Type B pancreatic cell (in vitro differentiated cells): ENCODE measurements around the gene HEATR5B. TPM values are rescaled to one million over a fixed set of nuclear protein-coding genes. Genes with fewer than 3 reads are reported as not detected.
"Not testable (repeated sequence)": the region's sequence is repeated elsewhere in the genome, so short reads cannot be mapped to it uniquely, and the experiment has no call there.

Experiments used
- DNase-seq: peaks from one replicate; pipeline ENCODE4 v3.0.0; 2021; ENCODE audit warnings: mixed read lengths; ENCODE audit not compliant: unreplicated experiment; ENCODE audit errors: extremely low spot score
- H3K27ac Mint-ChIP-seq: 2 replicates; pipeline ENCODE4 v1.8.0; 2021; ENCODE audit warnings: mild to moderate bottlenecking, mixed read lengths
- H3K27me3 Mint-ChIP-seq: 2 replicates; pipeline ENCODE4 v1.8.0; 2021; ENCODE audit warnings: mixed read lengths
- H3K36me3 Mint-ChIP-seq: 2 replicates; pipeline ENCODE4 v1.8.0; 2021; ENCODE audit warnings: mixed read lengths
- H3K4me1 Mint-ChIP-seq: one replicate; pipeline ENCODE4 v1.8.0; 2021; ENCODE audit warnings: mixed read lengths; ENCODE audit not compliant: unreplicated experiment
- H3K4me3 Mint-ChIP-seq: 2 replicates; pipeline ENCODE4 v1.8.0; 2021; ENCODE audit warnings: mild to moderate bottlenecking, mixed read lengths
- H3K9me3 Mint-ChIP-seq: 2 replicates; pipeline ENCODE4 v1.8.0; 2021; ENCODE audit warnings: mixed read lengths
- total RNA-seq: library from RNA; stranded (reverse); gene quantifications from 2 replicates; pipeline ENCODE4 v1.2.1, GENCODE V29; 2021; ENCODE audit warnings: low replicate concordance
- TF ChIP-seq, protein P1 (sequence below): fragments of 200-600 bp; sonication (generic); conservative IDR thresholded peaks from 2 replicates; pipeline ENCODE4 v1.5.0; 2021; ENCODE audit warnings: antibody characterized with exemption, mild to moderate bottlenecking

HEATR5B gene
- total RNA-seq, 1 donor from 2014 or later = 18.9 TPM

DNA sequence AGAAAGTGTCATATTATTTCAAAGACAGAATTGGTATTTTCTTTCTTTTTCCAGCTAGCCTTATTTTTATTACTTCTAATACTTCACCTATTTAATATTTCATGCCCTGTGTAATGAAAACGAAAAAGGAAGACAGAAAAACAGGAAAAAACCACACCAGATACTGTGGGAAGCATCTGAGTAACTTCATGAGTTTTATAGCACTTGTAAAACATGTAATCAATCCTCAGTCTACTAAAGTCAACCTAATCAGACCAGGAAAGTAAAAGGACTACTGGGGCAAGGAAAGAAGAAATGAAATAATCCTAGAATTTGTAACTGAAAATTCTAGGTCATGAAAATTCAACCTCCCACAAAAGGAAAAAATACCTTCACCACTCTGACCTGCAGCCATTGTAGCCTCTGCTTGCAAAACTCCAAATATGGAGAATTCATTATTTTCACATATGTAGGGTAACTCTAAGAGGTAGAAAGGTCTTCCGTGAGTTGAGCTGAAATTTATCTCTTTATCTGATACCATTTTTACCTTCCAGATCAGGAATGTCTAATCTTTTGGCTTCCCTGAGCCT, 83.1 kb downstream of the HEATR5B start:
- H3K9me3 Mint-ChIP-seq = no peaks in the 10 kb centered on the region
- TF ChIP-seq, protein P1, sequence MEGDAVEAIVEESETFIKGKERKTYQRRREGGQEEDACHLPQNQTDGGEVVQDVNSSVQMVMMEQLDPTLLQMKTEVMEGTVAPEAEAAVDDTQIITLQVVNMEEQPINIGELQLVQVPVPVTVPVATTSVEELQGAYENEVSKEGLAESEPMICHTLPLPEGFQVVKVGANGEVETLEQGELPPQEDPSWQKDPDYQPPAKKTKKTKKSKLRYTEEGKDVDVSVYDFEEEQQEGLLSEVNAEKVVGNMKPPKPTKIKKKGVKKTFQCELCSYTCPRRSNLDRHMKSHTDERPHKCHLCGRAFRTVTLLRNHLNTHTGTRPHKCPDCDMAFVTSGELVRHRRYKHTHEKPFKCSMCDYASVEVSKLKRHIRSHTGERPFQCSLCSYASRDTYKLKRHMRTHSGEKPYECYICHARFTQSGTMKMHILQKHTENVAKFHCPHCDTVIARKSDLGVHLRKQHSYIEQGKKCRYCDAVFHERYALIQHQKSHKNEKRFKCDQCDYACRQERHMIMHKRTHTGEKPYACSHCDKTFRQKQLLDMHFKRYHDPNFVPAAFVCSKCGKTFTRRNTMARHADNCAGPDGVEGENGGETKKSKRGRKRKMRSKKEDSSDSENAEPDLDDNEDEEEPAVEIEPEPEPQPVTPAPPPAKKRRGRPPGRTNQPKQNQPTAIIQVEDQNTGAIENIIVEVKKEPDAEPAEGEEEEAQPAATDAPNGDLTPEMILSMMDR = no peak
- no peak overlapping the region for H3K4me3 Mint-ChIP-seq
- H3K4me1 Mint-ChIP-seq = no peaks in the 10 kb centered on the region
- H3K27me3 Mint-ChIP-seq = no peaks in the 10 kb centered on the region
- no peak overlapping the region for H3K27ac Mint-ChIP-seq
- H3K36me3 Mint-ChIP-seq = peaks cover 28% of the 10 kb centered on the region
- no peak for DNase-seq

DNA sequence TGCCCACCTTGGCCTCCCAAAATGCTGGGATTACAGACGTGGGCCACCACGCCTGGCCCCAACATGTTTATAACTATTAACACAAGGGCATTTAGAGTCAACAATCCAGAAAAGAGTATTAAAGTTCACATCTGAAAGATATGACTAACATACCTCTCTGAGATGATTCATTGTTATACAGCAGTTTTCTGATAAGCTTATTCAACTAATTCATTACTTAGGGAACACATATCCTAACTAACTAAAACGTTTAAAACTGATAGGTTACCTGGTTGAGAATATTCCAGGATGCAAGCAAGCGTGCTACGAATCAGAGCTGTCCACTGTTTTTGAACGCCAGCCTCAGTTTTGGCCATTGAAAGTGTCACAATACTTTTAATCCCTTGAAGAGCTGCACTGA, 83.9 kb downstream of the HEATR5B start:
- DNase-seq = no peak
- Mint-ChIP-seq H3K9me3 (no peaks in the 10 kb centered on the region), H3K4me3 (no peak overlapping the region), H3K4me1 (no peaks in the 10 kb centered on the region), H3K27me3 (no peaks in the 10 kb centered on the region), H3K27ac (no peak overlapping the region), H3K36me3 (peaks cover 28% of the 10 kb centered on the region)
- TF ChIP-seq, protein P1 = no peak

DNA sequence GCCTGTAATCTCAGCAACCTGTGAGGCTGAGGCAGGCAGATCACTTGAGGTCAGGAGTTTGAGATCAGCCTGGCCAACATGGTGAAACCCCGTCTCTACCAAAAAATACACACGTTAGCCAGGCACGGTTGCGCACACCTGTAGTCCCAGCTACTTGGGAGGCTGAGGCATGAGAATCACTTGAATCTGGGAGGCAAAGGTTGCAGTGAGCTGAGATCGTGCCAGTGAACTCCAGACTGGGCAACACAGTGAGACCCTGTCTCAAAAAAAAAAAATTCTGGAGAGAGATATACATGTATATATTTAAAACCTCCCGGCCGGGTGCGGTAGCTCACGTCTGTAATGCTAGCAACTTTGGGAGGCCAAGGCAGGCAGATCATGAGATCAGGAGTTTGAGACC, 84.8 kb downstream of the HEATR5B start:
- DNase-seq, H3K9me3 Mint-ChIP-seq, H3K4me1 Mint-ChIP-seq: not testable (repeated sequence)

DNA sequence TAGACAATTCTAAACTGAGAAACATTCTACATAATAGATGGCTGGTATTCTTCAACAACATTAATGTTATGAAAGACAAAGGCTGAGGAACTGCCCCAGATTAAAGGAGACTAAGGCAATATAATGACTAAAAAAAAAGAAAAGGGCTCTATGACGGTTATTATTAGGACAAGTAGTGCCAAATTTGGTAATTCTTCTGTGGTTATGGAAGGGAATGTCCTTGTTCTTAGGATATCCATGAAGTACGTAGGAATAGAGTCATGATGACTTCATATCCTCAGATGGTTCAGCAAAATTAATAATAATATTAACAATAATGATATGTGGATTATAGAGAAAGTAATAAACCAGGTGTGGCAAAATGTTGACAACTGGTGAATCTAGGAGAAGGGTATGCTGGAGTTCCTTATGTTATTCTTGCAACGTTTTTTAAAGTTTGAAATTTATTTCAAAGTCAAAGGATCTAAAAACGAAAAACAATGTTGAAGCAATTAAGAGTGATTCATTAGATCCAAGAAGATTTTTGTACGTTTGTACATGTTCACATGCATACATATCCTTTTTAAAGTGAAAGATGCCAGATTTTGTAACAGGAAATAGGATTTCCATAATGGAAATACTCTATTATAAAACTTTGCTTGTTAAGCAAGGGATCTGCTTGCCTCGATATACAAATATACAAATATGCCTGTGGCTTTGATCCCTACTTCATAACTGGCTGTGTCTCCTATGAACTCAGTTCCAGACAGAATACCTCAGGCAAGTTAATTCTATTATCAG, 90.1 kb downstream of the HEATR5B start:
- Mint-ChIP-seq H3K4me1 (no peaks in the 10 kb centered on the region), H3K36me3 (peaks cover 25% of the 10 kb centered on the region), H3K27ac (no peak overlapping the region), H3K4me3 (no peak overlapping the region), H3K27me3 (no peaks in the 10 kb centered on the region), H3K9me3 (no peaks in the 10 kb centered on the region)
- DNase-seq = no peak
- TF ChIP-seq, protein P1 = no peak

More for the DNA sequence above, 84.8 kb downstream of the HEATR5B start:
- not testable (repeated sequence) for H3K4me3 Mint-ChIP-seq, H3K27ac Mint-ChIP-seq, H3K27me3 Mint-ChIP-seq
- H3K36me3 Mint-ChIP-seq = peaks cover 21% of the 10 kb centered on the region

DNA sequence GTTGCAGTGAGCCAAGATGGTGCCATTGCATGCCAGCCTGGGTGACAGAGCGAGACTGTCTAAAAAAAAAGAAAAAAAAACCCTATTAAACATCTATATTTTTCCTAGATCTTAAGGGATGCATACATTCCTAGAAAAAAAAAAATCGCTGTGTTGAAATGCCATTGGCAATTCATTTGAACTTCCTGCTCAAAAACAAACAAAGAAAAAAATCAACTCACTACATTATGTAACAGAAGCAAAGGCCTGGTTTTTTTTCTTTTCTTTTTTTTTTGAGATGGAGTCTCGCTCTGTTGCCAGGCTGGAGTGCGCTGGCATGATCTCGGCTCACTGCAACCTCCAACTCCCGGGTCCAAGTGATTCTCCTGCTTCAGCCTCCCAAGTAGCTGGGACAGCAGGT, 96.2 kb downstream of the HEATR5B start:
- Mint-ChIP-seq H3K4me1 (no peaks in the 10 kb centered on the region), H3K4me3 (no peak overlapping the region), H3K27ac (no peak overlapping the region), H3K9me3 (no peaks in the 10 kb centered on the region), H3K36me3 (peaks cover 9% of the 10 kb centered on the region), H3K27me3 (no peaks in the 10 kb centered on the region)
- DNase-seq = no peak
- TF ChIP-seq, protein P1 = no peak

DNA sequence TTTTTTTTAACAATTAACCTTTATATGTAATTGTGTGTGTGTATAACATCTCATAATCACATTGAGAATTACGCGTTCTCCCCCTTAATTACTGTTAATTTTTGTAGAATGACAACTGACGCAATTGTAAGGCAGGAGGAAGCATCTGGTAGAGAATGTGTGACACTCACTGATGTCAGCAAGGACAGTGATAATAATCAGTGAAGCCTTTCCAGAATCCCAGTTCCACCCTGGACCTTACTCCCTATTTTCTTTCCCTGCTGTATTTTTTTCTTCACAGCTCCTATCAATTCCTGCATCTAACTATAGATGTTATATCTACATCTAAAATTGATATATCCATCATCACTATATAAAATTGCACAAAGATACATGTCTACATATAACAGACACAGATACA, 101.7 kb downstream of the HEATR5B start:
- no peak overlapping the region for H3K27ac Mint-ChIP-seq
- no peaks in the 10 kb centered on the region for H3K4me1 Mint-ChIP-seq
- peaks cover 7% of the 10 kb centered on the region for H3K36me3 Mint-ChIP-seq
- H3K4me3 Mint-ChIP-seq = no peak overlapping the region
- no peaks in the 10 kb centered on the region for H3K27me3 Mint-ChIP-seq
- TF ChIP-seq, protein P1 = no peak
- DNase-seq = no peak
- no peaks in the 10 kb centered on the region for H3K9me3 Mint-ChIP-seq
